Panc1 (cell line): ENCODE results near the gene DLGAP1.
A peak's percentile ranks its signal among the peaks of the same experiment; 100 is the strongest.

Experiments used
- POLR2AphosphoS5 ChIP-seq: IDR thresholded peaks from 2 replicates; pipeline ENCODE4 v1.6.1; 2012; ENCODE audit warnings: mild to moderate bottlenecking, low read depth, low read length, moderate library complexity
- TF ChIP-seq, protein P1 (sequence below): fragments of 450-650 bp; IDR thresholded peaks from 2 replicates; pipeline ENCODE4 v1.5.1; 2017; ENCODE audit warnings: mild to moderate bottlenecking

DNA sequence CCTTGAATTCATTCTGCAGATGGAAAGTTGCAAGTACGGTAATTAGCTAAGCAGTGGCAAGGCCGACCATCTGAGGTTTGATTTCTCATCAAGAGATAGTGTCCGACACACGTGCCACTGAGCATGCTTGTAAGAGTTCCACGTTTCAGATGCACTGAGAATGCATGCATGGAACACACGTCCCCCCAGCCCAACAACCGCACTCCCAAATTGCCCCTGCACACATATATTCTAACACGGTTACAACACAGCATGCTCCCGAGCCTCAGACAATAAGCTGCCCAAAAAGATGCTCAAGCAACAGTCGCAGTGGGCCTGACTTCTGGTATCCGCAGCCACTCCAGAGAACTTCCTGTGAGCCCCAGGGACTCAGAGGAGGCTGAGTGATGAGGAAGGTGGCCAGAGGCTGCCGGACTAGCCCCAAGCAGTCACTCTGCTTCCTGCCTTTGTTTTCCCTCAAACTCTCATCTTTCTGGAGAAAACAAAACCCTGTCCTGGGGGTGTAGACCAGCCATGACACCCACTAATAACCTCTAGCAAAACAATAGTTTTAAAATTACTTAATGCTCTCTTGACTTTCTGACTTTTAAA is 801.2 kb downstream of the DLGAP1 start:
- TF ChIP-seq, protein P1, sequence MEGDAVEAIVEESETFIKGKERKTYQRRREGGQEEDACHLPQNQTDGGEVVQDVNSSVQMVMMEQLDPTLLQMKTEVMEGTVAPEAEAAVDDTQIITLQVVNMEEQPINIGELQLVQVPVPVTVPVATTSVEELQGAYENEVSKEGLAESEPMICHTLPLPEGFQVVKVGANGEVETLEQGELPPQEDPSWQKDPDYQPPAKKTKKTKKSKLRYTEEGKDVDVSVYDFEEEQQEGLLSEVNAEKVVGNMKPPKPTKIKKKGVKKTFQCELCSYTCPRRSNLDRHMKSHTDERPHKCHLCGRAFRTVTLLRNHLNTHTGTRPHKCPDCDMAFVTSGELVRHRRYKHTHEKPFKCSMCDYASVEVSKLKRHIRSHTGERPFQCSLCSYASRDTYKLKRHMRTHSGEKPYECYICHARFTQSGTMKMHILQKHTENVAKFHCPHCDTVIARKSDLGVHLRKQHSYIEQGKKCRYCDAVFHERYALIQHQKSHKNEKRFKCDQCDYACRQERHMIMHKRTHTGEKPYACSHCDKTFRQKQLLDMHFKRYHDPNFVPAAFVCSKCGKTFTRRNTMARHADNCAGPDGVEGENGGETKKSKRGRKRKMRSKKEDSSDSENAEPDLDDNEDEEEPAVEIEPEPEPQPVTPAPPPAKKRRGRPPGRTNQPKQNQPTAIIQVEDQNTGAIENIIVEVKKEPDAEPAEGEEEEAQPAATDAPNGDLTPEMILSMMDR: no peak
- peak; percentile 66 for TF ChIP-seq POLR2AphosphoS5
